Tongue (tissue), 2 donors: ENCODE measurements around the gene GBP7. TPM values are rescaled to one million over a fixed set of nuclear protein-coding genes. Genes with fewer than 3 reads are reported as not detected.
A peak's percentile ranks its signal among the peaks of the same experiment; 100 is the strongest.
"Not testable (repeated sequence)": the region's sequence is repeated elsewhere in the genome, so short reads cannot be mapped to it uniquely, and the experiment has no call there.

Experiments used
- DNase-seq: peaks from one replicate; pipeline ENCODE4 v3.0.0-alpha.2; 2015
- total RNA-seq: library from RNA; depleted of rRNA; stranded (reverse); fragments of >200 nt; gene quantifications from one replicate; pipeline ENCODE4 v1.2.3, GENCODE V29; 2014

The GBP7 gene, protein sequence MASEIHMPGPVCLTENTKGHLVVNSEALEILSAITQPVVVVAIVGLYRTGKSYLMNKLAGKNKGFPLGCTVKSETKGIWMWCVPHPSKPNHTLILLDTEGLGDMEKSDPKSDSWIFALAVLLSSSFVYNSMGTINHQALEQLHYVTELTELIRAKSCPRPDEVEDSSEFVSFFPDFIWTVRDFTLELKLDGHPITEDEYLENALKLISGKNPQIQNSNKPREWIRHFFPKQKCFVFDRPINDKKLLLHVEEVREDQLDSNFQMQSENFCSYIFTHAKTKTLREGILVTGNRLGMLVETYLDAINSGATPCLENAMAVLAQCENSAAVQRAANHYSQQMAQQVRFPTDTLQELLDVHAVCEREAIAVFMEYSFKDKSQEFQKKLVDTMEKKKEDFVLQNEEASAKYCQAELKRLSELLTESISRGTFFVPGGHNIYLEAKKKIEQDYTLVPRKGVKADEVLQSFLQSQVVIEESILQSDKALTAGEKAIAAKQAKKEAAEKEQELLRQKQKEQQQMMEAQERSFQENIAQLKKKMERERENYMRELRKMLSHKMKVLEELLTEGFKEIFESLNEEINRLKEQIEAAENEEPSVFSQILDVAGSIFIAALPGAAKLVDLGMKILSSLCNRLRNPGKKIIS
- not detected for total RNA-seq

DNA sequence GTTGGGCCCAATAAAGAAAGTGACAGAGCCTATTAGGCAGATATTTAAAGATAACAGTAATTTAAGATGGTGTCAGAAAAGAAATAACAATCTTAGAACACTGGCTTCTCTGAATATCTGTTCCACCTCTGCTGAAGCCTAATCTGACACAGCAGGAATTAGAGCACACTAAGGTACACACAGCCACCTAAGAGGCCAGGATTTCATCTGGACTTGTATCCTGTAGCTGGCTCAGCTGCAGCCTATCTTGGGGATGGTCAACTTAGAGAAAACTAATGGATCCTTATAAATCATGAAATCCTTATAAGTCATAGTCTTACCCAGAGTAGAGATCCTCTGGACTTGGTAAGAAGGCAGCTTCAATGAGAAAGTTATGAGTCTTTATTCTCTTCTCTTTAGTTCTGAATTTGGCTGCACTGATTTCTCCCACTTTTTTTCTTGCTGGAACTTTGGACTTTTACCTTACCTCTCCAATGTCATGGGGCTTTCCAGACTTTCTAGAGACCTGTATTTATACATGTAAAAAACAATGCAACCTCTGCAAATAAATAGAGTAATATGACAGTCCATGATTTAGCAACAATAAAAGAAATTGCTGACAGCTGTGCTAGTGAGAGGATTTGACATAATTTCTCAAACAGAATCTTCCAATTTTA is at the start of gene GBP7:
Gene GBP7, minus strand, starts transcription at position 403 of the 656 bp plus-strand sequence. CDS start 4,068 bp downstream, outside the sequence.
- no peak for DNase-seq

DNA sequence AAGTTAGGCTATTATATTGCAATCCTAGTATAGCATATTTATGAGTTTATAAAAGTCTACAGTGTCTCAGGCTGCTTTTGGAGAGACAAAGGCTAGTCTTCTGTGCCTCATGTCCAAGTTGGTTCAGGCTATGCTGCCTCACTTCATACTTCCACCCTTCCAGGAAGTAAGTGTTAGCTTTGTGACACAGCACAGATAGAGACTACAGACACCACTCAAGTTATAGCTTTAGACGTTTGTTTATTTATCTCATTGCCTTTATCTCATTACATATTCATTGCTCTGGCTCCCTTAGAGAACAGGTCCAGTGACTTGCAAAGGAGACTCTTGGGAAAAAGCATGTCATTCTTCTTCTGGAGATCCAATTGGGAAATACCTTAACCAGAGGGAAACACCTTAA is 45.5 kb upstream of the GBP7 start:
- no peak for DNase-seq

DNA sequence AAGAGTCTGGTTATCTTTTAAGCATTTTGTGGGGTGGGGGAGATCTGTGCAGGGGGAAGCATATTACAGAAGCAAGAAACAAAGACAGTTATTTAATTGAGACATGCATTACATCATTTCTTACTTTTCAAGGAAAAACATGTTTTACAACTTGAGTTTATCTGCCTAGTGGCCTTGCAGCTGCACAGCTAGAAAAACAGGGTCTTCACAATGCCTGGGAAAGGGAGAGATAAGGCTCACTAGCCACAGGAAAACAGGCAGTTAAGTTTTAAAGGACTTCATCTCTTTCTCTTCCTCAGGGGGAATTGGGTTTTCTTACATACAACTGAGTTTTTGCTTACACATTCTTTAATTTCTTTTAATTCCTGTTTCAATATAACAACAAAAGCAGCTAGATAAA is 44.0 kb upstream of the GBP7 start:
- DNase-seq: not testable (repeated sequence)

DNA sequence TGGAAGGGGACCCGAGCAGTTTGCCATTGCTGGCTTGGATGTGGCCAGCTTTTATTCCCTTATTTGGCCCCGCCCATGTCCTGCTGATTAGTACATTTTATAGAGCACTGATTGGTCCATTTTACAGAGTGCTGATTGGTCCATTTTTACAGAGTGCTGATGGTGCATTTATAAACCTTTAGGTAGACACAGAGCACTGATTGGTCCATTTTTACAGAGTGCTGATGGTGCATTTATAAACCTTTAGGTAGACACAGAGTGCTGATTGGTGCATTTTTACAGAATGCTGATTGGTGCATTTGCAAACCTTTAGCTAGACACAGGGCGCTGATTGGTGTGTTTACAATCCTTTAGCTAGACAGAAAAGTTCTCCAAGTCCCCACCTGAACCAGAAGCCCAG is 43.1 kb upstream of the GBP7 start:
- not testable (repeated sequence) for DNase-seq

DNA sequence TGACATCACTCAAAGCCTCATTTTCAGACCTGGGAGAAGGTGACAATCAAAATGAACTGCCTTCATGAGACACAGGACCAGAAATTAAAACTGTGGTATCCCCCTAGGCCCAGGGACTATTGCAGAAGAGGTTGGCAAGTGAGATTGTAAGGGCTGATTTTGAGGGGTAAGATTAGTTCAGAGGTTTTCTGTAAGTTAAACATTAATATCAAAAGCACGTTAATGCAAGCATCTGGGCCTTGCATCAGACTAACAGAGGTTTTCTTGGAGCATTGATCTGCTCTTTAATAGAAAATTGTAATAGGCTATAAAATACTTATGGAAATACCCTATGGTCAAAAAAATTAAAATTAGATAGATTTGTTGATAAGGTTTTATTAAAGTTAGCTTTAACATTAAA is 37.5 kb upstream of the GBP7 start:
- DNase-seq: no peak

DNA sequence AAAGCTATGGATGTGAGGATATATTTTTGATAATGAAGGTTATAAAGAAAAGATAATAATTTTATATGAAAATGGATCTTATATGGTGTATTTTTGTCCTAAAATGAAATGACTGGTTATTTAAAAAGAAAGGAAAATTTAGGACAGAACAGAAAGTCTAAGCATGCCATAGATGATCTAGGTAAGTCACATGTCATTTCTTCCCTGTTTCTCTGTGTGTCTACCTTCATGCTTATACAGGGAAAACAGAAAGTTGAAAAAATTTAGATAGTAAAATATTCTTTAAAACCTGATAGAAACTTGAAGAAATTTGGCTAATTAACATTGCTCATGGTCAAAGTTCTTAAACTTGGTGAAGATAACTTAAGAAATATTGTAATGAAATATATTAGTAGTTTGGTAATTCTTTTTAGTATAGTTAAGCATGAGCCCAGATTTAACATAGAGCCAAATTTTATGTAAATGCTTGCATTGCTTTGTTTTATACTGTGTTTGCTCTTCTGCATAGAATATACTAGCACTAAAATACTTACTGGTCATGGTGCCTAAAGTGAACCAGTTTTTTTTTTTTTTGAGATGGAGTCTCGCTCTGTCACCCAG is 35.3 kb upstream of the GBP7 start:
- DNase-seq: no peak

DNA sequence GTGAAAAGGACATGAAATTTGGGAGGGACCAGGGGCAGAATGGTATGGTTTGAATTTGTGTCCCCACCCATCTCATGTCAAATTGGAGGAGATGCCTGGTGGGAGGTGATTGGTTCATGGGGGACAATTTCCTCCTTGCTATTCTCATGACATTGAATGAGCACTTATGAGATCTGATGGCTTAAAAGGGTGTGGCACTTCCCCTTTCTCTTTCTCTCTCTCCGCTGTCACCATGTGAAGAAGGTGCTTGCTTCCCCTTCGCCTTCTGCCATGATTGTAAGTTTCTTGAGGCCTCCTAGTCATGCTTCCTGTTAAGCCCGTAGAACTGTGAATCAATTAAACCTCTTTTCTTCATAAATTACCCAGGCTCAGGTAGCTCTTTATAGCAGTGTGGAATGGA is 30.6 kb upstream of the GBP7 start:
- DNase-seq: no peak

DNA sequence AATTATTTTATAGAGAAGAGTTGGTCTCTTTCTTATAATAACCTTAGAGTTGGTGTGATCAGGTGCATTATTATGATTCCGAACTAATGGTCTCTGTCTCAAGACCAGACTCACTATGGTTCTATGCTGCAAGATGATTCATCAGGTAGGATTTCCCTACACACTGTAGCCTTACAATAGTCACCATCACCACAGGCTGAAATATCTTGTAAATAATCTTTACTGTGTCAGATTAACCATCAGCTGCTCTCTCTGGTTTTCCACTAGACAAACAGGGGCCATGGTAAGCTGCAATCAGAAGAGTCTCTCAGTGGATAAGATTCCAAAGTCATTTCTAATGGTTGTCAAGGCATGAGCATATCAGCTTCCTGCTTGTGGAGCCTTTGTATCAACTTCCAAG is 27.4 kb upstream of the GBP7 start:
- no peak for DNase-seq

DNA sequence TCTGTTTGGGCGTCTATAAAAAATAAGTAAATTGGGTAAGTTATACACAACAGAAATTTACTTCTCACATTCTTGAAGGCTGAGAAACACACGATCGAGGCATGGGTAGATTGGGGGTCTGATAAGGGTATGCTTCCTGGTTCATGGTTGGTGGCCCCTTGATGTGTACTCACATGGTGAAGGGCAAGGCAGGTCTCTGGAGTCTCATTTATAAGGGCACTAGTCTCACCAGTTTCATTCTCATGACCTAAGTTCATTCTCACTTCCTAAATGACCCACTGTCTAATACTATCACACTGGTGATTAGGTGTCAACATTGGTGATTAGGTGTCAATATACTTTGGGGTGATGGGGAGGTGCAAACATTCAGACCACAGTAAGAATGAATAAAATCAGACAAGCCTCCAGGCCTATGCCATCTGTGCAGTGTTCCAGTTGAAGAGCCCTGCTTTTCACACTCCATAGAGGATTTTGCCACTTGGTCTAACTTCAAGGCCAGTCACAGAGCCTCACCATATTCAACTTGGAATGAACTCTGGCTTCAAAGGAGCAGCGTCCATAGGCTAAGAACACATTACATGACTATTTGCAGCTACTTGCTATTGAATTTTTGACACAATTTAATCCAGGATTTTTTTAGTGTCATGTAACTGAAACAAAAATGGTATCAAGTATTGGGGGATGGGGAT is 25.4 kb upstream of the GBP7 start:
- peak; percentile 4 for DNase-seq

DNA sequence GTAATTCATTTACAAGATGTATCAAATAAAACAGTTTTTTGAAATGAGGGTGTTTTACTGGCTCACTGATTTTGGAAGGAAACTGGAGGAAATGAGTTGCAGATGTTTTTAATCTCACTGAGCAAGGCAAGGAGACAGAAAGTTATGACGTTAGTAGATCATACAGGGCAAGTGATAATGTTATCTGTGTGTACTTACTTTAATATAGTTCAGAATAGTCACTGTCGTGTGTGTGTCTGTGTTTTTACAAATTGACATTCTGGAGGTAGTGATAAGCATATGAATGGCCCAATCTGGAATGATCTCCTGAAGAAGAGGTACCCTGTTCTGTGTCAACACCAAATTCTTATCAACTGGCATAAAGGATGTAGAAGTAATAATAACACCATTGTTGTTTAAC is 24.9 kb upstream of the GBP7 start:
- DNase-seq: peak; percentile 12

DNA sequence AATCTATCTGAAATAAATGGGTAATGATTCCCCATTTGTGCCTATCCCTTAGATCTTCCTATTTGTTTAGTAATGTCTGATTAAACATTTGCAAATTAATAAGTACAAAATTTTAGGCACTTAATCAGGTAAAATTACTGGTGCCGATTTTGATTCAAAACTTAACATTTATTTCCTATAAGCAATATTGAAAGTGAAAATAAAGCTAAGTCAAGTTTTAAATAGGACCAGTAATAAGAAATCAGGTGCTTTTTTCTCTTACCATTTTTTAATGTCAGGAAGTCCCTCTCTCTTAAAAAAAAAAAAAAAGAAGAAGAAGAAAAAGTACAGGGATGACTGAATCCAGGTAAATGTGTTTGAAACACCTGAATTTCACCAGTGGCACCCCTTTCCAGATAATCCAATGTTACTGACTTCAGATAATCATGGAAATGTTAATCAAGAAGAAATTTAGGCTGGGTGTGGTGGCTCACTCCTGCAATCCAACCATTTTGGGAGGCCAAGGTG is 23.8 kb upstream of the GBP7 start:
- DNase-seq: no peak

DNA sequence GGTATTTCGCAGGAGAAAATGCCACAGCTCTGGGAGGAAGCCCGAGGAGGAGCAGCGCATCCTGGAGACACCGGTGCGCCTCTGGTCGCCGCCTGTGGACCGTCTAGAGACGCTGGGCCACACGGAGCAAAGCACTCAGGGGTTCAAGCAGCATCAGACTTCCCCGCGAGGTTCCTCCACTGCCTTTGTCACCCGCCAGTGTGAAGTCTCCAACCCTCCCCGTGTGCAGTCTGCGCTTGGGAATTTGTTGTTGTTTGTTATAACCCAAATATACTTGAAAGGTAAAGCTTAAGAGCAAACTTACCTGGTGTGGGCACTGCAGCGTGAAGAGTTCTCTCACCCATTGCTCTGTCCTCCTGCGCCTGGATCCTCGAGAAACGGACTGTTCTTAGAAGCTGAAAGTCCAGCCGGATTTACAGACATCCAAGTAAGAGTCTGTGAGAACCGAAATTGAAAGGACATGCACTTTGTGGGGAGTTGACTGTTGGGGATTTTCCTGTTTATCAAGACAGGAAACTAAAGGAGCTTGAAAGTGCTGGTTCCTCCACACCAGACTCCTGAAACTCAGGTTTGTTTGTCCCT is 22.8 kb upstream of the GBP7 start, which contains the start of gene GBP4:
Gene GBP4, minus strand, starts transcription at position 452 of the 582 bp plus-strand sequence. Its CDS starts 108 bp downstream, at position 344.
- DNase-seq: peak; percentile 8

DNA sequence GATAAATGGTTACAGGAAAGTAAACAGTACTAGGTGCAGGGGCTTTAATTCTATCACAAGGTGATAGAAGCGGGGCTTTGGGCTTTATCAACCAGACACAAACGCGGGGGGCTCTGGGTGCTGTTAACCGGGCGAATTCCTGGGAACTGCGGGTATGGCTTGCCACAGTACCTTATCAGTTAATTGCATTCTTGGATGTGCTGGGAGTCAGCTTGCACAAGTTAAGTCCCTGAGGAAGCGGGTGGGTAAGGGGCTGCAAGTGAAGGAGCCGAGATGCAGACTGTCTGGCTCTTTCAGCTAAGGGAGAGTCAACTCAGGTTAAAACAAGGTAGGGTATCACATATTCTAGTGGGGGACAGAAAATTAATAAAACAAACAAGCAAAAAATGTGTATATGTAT is 22.3 kb upstream of the GBP7 start:
- DNase-seq: no peak

DNA sequence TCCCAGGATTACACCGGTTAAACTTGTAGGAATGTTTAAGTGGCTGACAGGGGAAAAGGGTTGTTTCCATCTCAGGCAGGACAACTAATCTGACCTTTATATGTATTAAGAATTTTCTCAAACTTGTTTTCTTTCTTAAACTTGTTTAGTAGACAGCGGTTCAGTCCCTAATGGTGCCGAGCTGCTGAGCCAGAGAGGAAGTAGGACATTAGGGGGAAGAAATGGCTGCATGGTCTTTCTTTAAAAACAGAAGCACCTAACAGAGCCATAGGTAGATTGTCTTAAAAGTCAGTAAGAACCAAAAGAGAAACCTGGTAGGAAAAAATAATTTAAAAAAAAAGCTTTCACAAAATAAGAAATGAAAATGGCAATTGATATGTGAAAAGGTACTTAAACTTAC is 19.7 kb upstream of the GBP7 start:
- no peak for DNase-seq

DNA sequence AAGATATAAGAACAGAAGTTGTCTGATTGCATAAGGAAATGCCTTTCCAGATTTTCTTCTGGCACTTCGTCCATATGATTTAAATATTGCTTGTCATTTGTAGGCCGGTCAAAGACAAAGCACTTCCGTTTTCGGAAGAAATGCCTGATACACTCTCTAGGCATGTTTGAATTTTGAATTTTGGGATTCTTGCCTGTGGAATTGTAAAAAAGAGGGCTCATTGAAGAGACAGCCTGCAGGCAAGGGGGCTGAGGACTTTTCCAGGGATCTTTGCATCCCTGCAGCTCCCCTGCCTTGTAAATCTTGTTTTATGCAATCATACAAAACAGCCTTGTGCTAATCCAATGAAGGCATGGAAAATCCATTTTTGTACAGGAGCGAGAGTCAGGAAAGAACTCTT is 15.5 kb upstream of the GBP7 start:
- DNase-seq: no peak

DNA sequence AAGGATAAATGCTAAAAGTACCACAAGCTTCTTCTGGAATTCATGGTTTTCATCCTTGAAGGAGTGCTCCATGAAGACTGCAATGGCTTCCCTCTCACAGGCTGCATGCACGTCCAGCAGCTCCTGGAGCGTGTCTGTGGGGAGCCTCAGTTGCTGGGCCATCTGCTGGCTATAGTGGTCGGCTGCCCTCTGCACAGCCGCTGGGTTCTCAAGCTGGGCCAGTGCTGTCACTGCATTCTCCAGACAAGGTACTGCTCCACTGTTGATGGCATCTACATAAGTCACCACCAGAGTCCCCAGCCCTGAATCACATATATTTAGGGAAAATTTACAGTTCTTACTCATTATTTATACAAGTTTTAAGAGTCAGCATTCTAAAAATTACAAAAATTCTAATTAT is 14.2 kb upstream of the GBP7 start:
- no peak for DNase-seq

DNA sequence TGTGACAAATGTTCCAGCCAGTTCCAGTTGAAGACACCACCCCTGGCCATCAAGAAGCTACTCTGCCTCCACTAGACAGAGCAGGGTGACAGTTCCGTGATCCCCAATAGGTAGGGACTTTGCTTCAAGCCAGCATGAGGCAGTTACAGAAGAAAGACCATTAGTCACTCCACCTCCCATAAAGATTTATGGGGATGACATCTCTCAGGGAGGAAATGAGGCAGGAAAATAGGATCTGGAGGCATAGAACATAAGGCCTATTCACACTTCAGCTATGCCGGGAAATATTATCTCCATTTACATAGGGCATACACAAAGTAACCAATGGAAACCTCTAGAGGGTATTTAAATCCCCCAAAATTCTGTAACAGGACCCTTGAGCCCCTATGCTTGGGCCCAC is 3.5 kb upstream of the GBP7 start:
- no peak for DNase-seq

DNA sequence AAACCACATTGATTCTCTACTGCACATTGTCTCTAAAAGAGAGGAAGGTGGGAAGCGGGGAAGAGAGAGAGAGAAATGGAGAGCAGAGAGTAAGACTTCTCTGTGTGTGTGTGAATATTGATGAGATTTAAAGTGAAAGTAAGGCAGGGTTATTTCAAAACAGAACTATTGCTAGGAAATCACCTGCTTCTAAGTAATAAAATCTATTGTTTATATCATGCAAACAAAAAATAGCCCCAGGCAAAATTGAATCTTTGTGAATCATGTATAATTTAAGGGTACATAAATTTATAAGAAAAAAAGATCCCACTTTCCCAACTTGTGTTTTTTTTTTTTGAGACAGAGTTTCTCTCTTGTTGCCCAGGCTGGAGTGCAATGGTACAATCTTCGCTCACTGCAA is 1.2 kb upstream of the GBP7 start:
- no peak for DNase-seq

DNA sequence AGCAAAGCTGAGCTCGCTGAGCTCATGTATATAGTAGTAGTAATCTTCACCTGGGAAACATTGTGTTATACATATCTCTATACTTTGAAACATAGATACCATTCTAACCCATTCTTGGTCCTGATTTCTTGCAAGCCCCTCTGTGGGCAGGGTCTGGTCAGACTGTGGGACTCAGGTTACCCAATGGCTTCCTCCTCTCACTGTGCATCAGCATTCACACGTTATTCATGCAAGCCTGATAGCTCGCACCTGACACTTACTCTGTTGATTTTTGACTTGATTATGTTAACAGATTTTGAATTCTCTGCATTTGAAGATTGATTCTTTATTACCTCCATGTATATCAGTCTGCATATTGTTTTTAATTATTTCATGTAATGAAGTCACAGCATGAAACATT is 1.3 kb downstream of the GBP7 start:
- DNase-seq: no peak

DNA sequence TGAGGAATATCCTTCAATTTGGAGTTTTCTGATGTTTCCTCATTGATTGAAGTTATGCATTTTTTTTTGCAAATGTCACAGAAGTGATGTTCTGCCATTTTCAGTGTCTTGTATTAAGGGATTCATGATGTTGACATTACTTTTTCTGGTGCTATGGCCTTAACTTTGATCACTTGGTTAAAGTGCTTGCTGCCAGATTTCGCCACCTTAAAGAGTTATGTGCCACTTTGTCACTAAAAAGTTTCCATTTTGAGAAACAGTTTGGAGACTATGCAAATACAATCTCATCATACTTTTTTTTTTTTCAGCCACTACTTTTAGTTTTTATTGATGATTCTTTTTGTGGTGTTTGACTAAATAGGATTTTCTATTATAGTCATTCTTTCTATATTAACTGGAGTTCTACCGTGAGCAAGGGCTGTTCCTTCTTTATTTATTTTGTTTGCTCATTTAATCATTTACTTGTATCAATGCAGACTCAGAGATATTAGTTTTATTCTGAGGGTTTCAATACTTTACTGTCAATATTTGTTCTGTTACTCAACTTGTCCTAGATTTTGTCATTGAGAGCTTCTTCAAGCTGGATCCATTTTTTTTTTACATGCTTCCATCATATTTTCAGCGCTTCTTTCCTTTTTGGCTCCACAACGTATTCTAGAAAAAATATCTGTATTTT is 3.2 kb downstream of the GBP7 start:
- no peak for DNase-seq

DNA sequence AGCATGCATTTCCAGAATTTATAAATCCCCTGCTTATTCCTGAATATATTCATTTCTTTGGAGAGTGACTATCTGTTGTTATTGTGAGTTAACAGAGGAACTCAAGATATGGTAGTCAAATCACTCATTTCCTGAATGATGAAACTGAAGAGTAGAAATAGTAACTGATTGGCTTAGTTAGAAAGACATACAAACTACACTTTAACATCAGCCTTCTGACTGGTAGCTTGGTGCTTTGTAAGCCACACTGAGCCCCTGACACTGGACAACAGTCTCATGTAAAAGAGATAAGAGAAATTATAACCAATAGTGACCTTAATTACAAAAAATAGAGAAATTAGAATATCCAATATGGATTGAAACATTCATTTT is 4.8 kb downstream of the GBP7 start:
- no peak for DNase-seq
